ENCODE measurements around the gene SCAANT1.

GRCh38 chr3:63952248-63952594 lies 40.0 kb upstream of the SCAANT1 start:
- TF ChIP-seq CTCF (IDR thresholded peaks at IDR 0.05): no peak
- TF ChIP-seq ZFX (IDR thresholded peaks at IDR 0.05; ENCODE audit: borderline replicate concordance): no peak
